Right lobe of liver (tissue), 4 donors: Measurements from ENCODE around the gene WDSUB1.

Experiments
- POLR2A ChIP-seq: fragments of 450-650 bp; IDR thresholded peaks from one replicate; pipeline ENCODE4 v1.6.1; 2017; ENCODE audit warnings: antibody characterized with exemption, mild to moderate bottlenecking
- TF ChIP-seq, protein P1 (sequence below), 4 donors: fragments of 200-600 bp in 3 of 4; fragments of 450-650 bp in 1 of 4; IDR thresholded peaks; one replicate each; pipeline versions ENCODE4 v1.5.1 to v1.8.0; 2016 to 2022; ENCODE audit warnings: antibody characterized with exemption in 4 of 4, mild to moderate bottlenecking in 2 of 4
- donor health status: DM: no; HTN: no; CAD: no.
- donor health status: DM: no; HTN: no; CAD: no.
- donor health status: DM: no; HTN: yes; CAD: no.

DNA sequence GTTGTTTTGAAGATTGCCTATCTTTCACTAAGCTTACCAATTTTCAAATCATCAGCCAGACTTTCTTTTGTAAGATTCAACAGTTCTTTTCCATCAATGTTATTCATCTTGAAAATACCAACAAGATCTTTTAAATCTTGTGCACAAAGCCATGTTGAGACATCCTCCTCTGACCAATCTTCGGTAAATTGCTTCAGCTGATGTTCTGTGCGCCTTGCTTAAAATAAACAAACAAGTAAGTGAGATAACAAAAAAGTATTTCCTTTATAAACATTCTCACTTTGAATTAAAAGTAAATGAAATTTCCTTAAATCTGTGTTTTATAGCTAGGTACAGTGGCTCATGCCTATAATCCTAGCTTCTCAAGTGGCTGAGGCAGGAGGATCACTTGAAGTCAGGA is 30.3 kb downstream of the WDSUB1 start:
- no peak for TF ChIP-seq POLR2A
- TF ChIP-seq, protein P1, sequence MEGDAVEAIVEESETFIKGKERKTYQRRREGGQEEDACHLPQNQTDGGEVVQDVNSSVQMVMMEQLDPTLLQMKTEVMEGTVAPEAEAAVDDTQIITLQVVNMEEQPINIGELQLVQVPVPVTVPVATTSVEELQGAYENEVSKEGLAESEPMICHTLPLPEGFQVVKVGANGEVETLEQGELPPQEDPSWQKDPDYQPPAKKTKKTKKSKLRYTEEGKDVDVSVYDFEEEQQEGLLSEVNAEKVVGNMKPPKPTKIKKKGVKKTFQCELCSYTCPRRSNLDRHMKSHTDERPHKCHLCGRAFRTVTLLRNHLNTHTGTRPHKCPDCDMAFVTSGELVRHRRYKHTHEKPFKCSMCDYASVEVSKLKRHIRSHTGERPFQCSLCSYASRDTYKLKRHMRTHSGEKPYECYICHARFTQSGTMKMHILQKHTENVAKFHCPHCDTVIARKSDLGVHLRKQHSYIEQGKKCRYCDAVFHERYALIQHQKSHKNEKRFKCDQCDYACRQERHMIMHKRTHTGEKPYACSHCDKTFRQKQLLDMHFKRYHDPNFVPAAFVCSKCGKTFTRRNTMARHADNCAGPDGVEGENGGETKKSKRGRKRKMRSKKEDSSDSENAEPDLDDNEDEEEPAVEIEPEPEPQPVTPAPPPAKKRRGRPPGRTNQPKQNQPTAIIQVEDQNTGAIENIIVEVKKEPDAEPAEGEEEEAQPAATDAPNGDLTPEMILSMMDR (IDR thresholded peaks at IDR 0.05), result no peak
